HEK293 (cell line): ENCODE measurements around the gene OR9I1.

Source experiments
- CTCF ChIA-PET: fragments of 350-600 bp; formaldehyde crosslinking; extraction: SDS; loops from one replicate; lab custom pipeline; 2021; ENCODE audit warnings: antibody characterized with exemption; lab: Yijun Ruan, JAX
- POLR2A ChIA-PET: fragments of 300-600 bp; formaldehyde crosslinking; extraction: SDS; loops from one replicate; lab custom pipeline; 2020; ENCODE audit warnings: antibody characterized with exemption, inconsistent platforms; lab: Yijun Ruan, JAX
- H3K27ac ChIP-seq: fragments of 200-500 bp; sonication (Bioruptor generic); 2 replicates; pipeline ENCODE4 v1.5.1; 2014; ENCODE audit warnings: low read depth, low read length, control low read depth, inconsistent platforms; ENCODE audit errors: extremely low read depth
- H3K36me3 ChIP-seq, 2 experiments: fragments of 200-500 bp in 1 of 2; sonication (Bioruptor generic) in 1 of 2; 1 replicate in 1 of 2; 2 replicates in 1 of 2; pipeline ENCODE4 v1.5.1; 2014 to 2017; ENCODE audit warnings: inconsistent platforms in 2 of 2, low read length in 2 of 2; ENCODE audit not compliant: control insufficient read depth in 2 of 2, insufficient read depth in 1 of 2
- H3K4me1 ChIP-seq: fragments of 200-500 bp; sonication (Bioruptor generic); 2 replicates; pipeline ENCODE4 v1.5.1; 2014; ENCODE audit warnings: mild to moderate bottlenecking, low read length, inconsistent platforms; ENCODE audit not compliant: control insufficient read depth, insufficient read depth
- H3K4me3 ChIP-seq: 2 replicates; pipeline ENCODE4 v1.5.1; 2011; ENCODE audit warnings: low read depth, mild to moderate bottlenecking, control low read depth, low read length, moderate library complexity
- H3K9me3 ChIP-seq: fragments of 200-500 bp; sonication (Bioruptor generic); 2 replicates; pipeline ENCODE4 v1.5.1; 2014; ENCODE audit warnings: low read depth, low read length, inconsistent platforms; ENCODE audit not compliant: control insufficient read depth, insufficient read depth
- GFI1B ChIP-seq: fragments of 450-650 bp; formaldehyde crosslinking; IDR thresholded peaks from 2 replicates; pipeline ENCODE4 v1.5.1; 2016; ENCODE audit warnings: missing biosample characterization, missing genetic modification characterization
- MEIS1 ChIP-seq: sonication (generic); formaldehyde crosslinking; IDR thresholded peaks from 2 replicates; pipeline ENCODE4 v1.8.1; 2022; ENCODE audit warnings: missing genetic modification reagents, mild to moderate bottlenecking, borderline replicate concordance
- ZFP3 ChIP-seq: fragments of 450-650 bp; formaldehyde crosslinking; IDR thresholded peaks from 2 replicates; pipeline ENCODE4 v1.5.1; 2016; ENCODE audit warnings: low read depth, missing biosample characterization, missing genetic modification characterization
- ZNF416 ChIP-seq: fragments of 450-650 bp; formaldehyde crosslinking; IDR thresholded peaks from 2 replicates; pipeline ENCODE4 v1.5.1; 2016; ENCODE audit warnings: missing biosample characterization, missing genetic modification characterization
- ZNF426 ChIP-seq: fragments of 450-650 bp; formaldehyde crosslinking; IDR thresholded peaks from 2 replicates; pipeline ENCODE4 v1.5.1; 2017; ENCODE audit warnings: missing biosample characterization, missing genetic modification characterization, mild to moderate bottlenecking, inconsistent platforms, moderate library complexity
- ZNF548 ChIP-seq: fragments of 450-650 bp; formaldehyde crosslinking; IDR thresholded peaks from 2 replicates; pipeline ENCODE4 v1.5.1; 2016; ENCODE audit warnings: missing biosample characterization, missing genetic modification characterization
- ZNF623 ChIP-seq: fragments of 450-650 bp; formaldehyde crosslinking; IDR thresholded peaks from 2 replicates; pipeline ENCODE4 v1.5.1; 2016; ENCODE audit warnings: missing biosample characterization, missing genetic modification characterization
- ZNF76 ChIP-seq: fragments of 450-650 bp; formaldehyde crosslinking; IDR thresholded peaks from 2 replicates; pipeline ENCODE4; 2016; ENCODE audit warnings: low read depth, missing biosample characterization, missing genetic modification characterization, borderline replicate concordance

The OR9I1 gene

GRCh38 chr11:58067685-58068084 lies 57.6 kb downstream of the OR9I1 start:
- H3K9me3 ChIP-seq, result no peaks in the 10 kb centered on the region
- ChIA-PET POLR2A (no interaction called here), CTCF (interaction anchor here (0.6 to 0.7 kb wide), 2 partner anchors 12 to 574 kb away, joined by 4 to 5 read pairs; no protein-coding TSS in a partner anchor)
- H3K4me3 ChIP-seq, result no peak overlapping the region
- TF ChIP-seq ZNF623 (no peak), MEIS1 (CRISPR knock-in tag) (no peak), ZNF426 (tag by site-specific recombination) (no peak), GFI1B (tag by site-specific recombination) (no peak), ZNF76 (no peak), ZNF548 (tag by site-specific recombination) (no peak), ZFP3 (tag by site-specific recombination) (no peak), ZNF416 (tag by site-specific recombination) (no peak)
- TF ChIP-seq, all 188 proteins: peak for 0
- Histone ChIP-seq H3K4me1 (no peaks in the 10 kb centered on the region), H3K36me3 (no peaks in the 10 kb centered on the region), H3K27ac (no peak overlapping the region)
